ENCODE results near the gene GJC1.

- TF ChIP-seq TAF1 (IDR thresholded peaks at IDR 0.05; ENCODE audit: borderline replicate concordance, low read depth, low read length) (no peak), POLR2A (IDR thresholded peaks at IDR 0.05; ENCODE audit: low read depth, low read length) (no peak)
Observed at GRCh38 chr17:44840274-44840673, 10.2 kb upstream of the GJC1 start.

All from GM12892 (cell line).